Measurements from ENCODE around the gene PTCD3.
A peak's percentile ranks its signal among the peaks of the same experiment; 100 is the strongest.

Gene PTCD3

GRCh38 chr2:86143926-86144685 lies 38.1 kb downstream of the PTCD3 start:
- no peak overlapping the region for H3K4me3 Mint-ChIP-seq
- peak overlapping the region; percentile 19 for H3K27ac Mint-ChIP-seq
- H3K9me3 Mint-ChIP-seq: no peaks in the 10 kb centered on the region
- H3K27me3 Mint-ChIP-seq (ENCODE audit: low read depth): no peaks in the 10 kb centered on the region
- H3K4me1 Mint-ChIP-seq (ENCODE audit: low read depth): peaks cover 6% of the 10 kb centered on the region
- H3K36me3 Mint-ChIP-seq (ENCODE audit: low read depth): peaks cover 55% of the 10 kb centered on the region

- H3K4me3 Mint-ChIP-seq: no peak overlapping the region
- no peaks in the 10 kb centered on the region for H3K27me3 Mint-ChIP-seq (ENCODE audit: low read depth)
- no peaks in the 10 kb centered on the region for H3K9me3 Mint-ChIP-seq
- H3K4me1 Mint-ChIP-seq (ENCODE audit: low read depth): peaks cover 7% of the 10 kb centered on the region
- H3K27ac Mint-ChIP-seq: no peak overlapping the region
- H3K36me3 Mint-ChIP-seq (ENCODE audit: low read depth): peaks cover 61% of the 10 kb centered on the region
Measured at GRCh38 chr2:86147793-86148192, 41.8 kb downstream of the PTCD3 start.

GRCh38 chr2:86150502-86150901 lies 44.5 kb downstream of the PTCD3 start:
- no peak overlapping the region for H3K4me3 Mint-ChIP-seq
- H3K4me1 Mint-ChIP-seq (ENCODE audit: low read depth): peaks cover 4% of the 10 kb centered on the region
- H3K36me3 Mint-ChIP-seq (ENCODE audit: low read depth): peaks cover 50% of the 10 kb centered on the region
- no peaks in the 10 kb centered on the region for H3K27me3 Mint-ChIP-seq (ENCODE audit: low read depth)
- no peak overlapping the region for H3K27ac Mint-ChIP-seq
- H3K9me3 Mint-ChIP-seq: no peaks in the 10 kb centered on the region

- H3K4me1 Mint-ChIP-seq (ENCODE audit: low read depth): peaks cover 2% of the 10 kb centered on the region
- no peak overlapping the region for H3K4me3 Mint-ChIP-seq
- peaks cover 36% of the 10 kb centered on the region for H3K36me3 Mint-ChIP-seq (ENCODE audit: low read depth)
- H3K27me3 Mint-ChIP-seq (ENCODE audit: low read depth): no peaks in the 10 kb centered on the region
- H3K27ac Mint-ChIP-seq: no peak overlapping the region
- H3K9me3 Mint-ChIP-seq: no peaks in the 10 kb centered on the region
Measured at GRCh38 chr2:86157009-86157556, 51.0 kb downstream of the PTCD3 start.

GRCh38 chr2:86158286-86158685 lies 52.3 kb downstream of the PTCD3 start:
- Mint-ChIP-seq H3K4me1 (ENCODE audit: low read depth) (peaks cover 2% of the 10 kb centered on the region), H3K4me3 (no peak overlapping the region), H3K36me3 (ENCODE audit: low read depth) (peaks cover 35% of the 10 kb centered on the region), H3K27me3 (ENCODE audit: low read depth) (no peaks in the 10 kb centered on the region), H3K27ac (no peak overlapping the region), H3K9me3 (no peaks in the 10 kb centered on the region)

GRCh38 chr2:86160156-86160952 lies 54.3 kb downstream of the PTCD3 start:
- Mint-ChIP-seq H3K36me3 (ENCODE audit: low read depth) (peaks cover 40% of the 10 kb centered on the region), H3K4me3 (no peak overlapping the region), H3K9me3 (no peaks in the 10 kb centered on the region), H3K27ac (peak overlapping the region; percentile 41), H3K4me1 (ENCODE audit: low read depth) (peaks cover 2% of the 10 kb centered on the region), H3K27me3 (ENCODE audit: low read depth) (no peaks in the 10 kb centered on the region)

- H3K4me3 Mint-ChIP-seq: no peak overlapping the region
- no peaks in the 10 kb centered on the region for H3K27me3 Mint-ChIP-seq (ENCODE audit: low read depth)
- no peak overlapping the region for H3K27ac Mint-ChIP-seq
- no peaks in the 10 kb centered on the region for H3K9me3 Mint-ChIP-seq
- peaks cover 42% of the 10 kb centered on the region for H3K36me3 Mint-ChIP-seq (ENCODE audit: low read depth)
- peaks cover 8% of the 10 kb centered on the region for H3K4me1 Mint-ChIP-seq (ENCODE audit: low read depth)
Measured at GRCh38 chr2:86170449-86170848, 64.4 kb downstream of the PTCD3 start.

GRCh38 chr2:86171295-86171694 lies 65.3 kb downstream of the PTCD3 start:
- peaks cover 15% of the 10 kb centered on the region for H3K4me1 Mint-ChIP-seq (ENCODE audit: low read depth)
- H3K27ac Mint-ChIP-seq: no peak overlapping the region

GRCh38 chr2:86172610-86173009 lies 66.6 kb downstream of the PTCD3 start:
- H3K4me3 Mint-ChIP-seq: no peak overlapping the region
- H3K9me3 Mint-ChIP-seq: no peaks in the 10 kb centered on the region
- no peaks in the 10 kb centered on the region for H3K27me3 Mint-ChIP-seq (ENCODE audit: low read depth)
- peaks cover 46% of the 10 kb centered on the region for H3K36me3 Mint-ChIP-seq (ENCODE audit: low read depth)
- H3K4me1 Mint-ChIP-seq (ENCODE audit: low read depth): peaks cover 18% of the 10 kb centered on the region
- H3K27ac Mint-ChIP-seq: no peak overlapping the region

More at GRCh38 chr2:86171295-86171694, 65.3 kb downstream of the PTCD3 start:
- Mint-ChIP-seq H3K4me3 (no peak overlapping the region), H3K27me3 (ENCODE audit: low read depth) (no peaks in the 10 kb centered on the region), H3K36me3 (ENCODE audit: low read depth) (peaks cover 46% of the 10 kb centered on the region), H3K9me3 (no peaks in the 10 kb centered on the region)

GRCh38 chr2:86174445-86174844 lies 68.4 kb downstream of the PTCD3 start:
- no peak overlapping the region for H3K27ac Mint-ChIP-seq
- H3K27me3 Mint-ChIP-seq (ENCODE audit: low read depth): no peaks in the 10 kb centered on the region

GRCh38 chr2:86175828-86176227 lies 69.8 kb downstream of the PTCD3 start:
- Mint-ChIP-seq H3K27ac (peak overlapping the region; percentile 31), H3K36me3 (ENCODE audit: low read depth) (peaks cover 40% of the 10 kb centered on the region), H3K27me3 (ENCODE audit: low read depth) (no peaks in the 10 kb centered on the region), H3K9me3 (no peaks in the 10 kb centered on the region), H3K4me1 (ENCODE audit: low read depth) (peaks cover 20% of the 10 kb centered on the region), H3K4me3 (no peak overlapping the region)

More at GRCh38 chr2:86174445-86174844, 68.4 kb downstream of the PTCD3 start:
- peaks cover 40% of the 10 kb centered on the region for H3K36me3 Mint-ChIP-seq (ENCODE audit: low read depth)
- H3K4me3 Mint-ChIP-seq: no peak overlapping the region
- peaks cover 18% of the 10 kb centered on the region for H3K4me1 Mint-ChIP-seq (ENCODE audit: low read depth)
- H3K9me3 Mint-ChIP-seq: no peaks in the 10 kb centered on the region

GRCh38 chr2:86176597-86176996 lies 70.6 kb downstream of the PTCD3 start:
- Mint-ChIP-seq H3K9me3 (no peaks in the 10 kb centered on the region), H3K4me3 (no peak overlapping the region), H3K27ac (no peak overlapping the region), H3K27me3 (ENCODE audit: low read depth) (no peaks in the 10 kb centered on the region), H3K36me3 (ENCODE audit: low read depth) (peaks cover 36% of the 10 kb centered on the region), H3K4me1 (ENCODE audit: low read depth) (peaks cover 21% of the 10 kb centered on the region)

GRCh38 chr2:86185517-86186212 lies 79.6 kb downstream of the PTCD3 start:
- H3K4me1 Mint-ChIP-seq (ENCODE audit: low read depth): peaks cover 58% of the 10 kb centered on the region
- H3K36me3 Mint-ChIP-seq (ENCODE audit: low read depth): peaks cover 15% of the 10 kb centered on the region
- H3K9me3 Mint-ChIP-seq: no peaks in the 10 kb centered on the region
- peak overlapping the region; percentile 78 for H3K27ac Mint-ChIP-seq
- no peaks in the 10 kb centered on the region for H3K27me3 Mint-ChIP-seq (ENCODE audit: low read depth)
- peak overlapping the region; percentile 63 for H3K4me3 Mint-ChIP-seq

GRCh38 chr2:86186431-86186830 lies 80.4 kb downstream of the PTCD3 start:
- H3K4me3 Mint-ChIP-seq: peak overlapping the region; percentile 63
- peak overlapping the region; percentile 78 for H3K27ac Mint-ChIP-seq
- H3K36me3 Mint-ChIP-seq (ENCODE audit: low read depth): peaks cover 15% of the 10 kb centered on the region
- peaks cover 62% of the 10 kb centered on the region for H3K4me1 Mint-ChIP-seq (ENCODE audit: low read depth)
- no peaks in the 10 kb centered on the region for H3K9me3 Mint-ChIP-seq
- H3K27me3 Mint-ChIP-seq (ENCODE audit: low read depth): no peaks in the 10 kb centered on the region
